ENCODE measurements around the gene CCL17.

The CCL17 gene

DNA sequence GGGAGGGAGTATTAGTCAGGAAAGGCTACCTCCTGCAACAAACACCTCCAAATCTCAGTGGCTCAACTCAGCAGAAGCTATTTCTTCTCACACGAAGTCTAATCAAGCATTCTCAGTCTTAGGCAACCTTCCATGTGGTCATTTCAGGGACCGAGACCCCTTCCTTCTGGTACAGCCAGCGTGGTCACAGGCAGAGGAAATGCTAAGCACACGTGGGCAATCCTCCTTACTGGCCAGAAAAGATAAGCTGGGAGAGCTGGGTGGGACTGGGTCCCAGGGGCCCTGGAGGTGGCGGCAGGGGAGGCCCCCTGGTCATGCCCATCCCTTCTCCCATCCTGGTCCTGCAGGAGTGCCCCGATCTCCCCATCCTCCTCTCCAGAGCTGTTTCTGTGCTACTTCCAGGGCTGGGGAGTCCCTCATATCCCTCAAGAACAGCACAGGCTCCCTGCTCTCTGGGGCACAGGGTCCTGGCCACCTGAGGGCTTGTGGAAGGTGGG, 38.0 kb upstream of the CCL17 start (continued):
- TF ChIP-seq HIC1 (tag by site-specific recombination; IDR thresholded peaks at IDR 0.05) = no peak
- TF ChIP-seq, protein P1, sequence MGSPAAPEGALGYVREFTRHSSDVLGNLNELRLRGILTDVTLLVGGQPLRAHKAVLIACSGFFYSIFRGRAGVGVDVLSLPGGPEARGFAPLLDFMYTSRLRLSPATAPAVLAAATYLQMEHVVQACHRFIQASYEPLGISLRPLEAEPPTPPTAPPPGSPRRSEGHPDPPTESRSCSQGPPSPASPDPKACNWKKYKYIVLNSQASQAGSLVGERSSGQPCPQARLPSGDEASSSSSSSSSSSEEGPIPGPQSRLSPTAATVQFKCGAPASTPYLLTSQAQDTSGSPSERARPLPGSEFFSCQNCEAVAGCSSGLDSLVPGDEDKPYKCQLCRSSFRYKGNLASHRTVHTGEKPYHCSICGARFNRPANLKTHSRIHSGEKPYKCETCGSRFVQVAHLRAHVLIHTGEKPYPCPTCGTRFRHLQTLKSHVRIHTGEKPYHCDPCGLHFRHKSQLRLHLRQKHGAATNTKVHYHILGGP (tag by site-specific recombination; IDR thresholded peaks at IDR 0.05) = no peak
- TF ChIP-seq ZNF175 (tag by site-specific recombination; IDR thresholded peaks at IDR 0.05) = no peak

DNA sequence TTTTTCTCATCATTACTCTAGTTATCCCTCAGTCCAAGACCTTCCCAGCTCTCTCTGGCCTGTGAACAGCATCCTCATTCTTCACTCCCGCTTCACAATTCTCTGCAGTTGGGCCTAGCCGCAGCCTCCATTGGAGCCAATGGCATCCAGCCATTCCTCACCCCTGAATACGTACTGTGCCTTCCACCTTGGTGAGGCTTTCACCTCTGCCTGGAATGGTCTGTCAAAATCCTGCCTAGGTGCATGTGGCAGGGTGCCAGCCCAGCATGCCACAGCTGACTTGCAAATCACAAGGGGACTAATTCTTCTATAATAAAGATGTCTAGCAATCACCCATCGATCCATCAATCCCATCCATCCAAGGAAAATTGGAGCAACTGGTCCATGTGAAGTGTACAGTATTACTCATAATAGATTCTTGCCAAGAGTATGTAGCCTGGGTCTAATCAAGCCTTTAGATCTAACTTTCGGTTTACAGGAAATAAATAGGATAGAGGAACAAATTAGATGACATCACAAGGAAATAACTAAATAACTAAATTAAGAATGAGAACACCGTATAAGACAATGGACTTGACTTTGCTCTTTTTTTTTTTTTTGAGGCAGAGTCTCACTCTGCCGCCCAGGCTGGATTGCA, 37.3 kb upstream of the CCL17 start:
- Histone ChIP-seq H3K36me3 (ENCODE audit: control insufficient read depth in 2 of 2, insufficient read depth in 1 of 2, low read length in 2 of 2) (no peaks in the 10 kb centered on the region), H3K9me3 (ENCODE audit: control insufficient read depth, insufficient read depth, low read depth, low read length) (no peaks in the 10 kb centered on the region), H3K4me3 (ENCODE audit: low read depth, low read length) (no peak overlapping the region), H3K27ac (ENCODE audit: extremely low read depth, low read depth, low read length) (no peak overlapping the region), H3K4me1 (ENCODE audit: control insufficient read depth, insufficient read depth, low read length) (peaks cover 3% of the 10 kb centered on the region; the same call in 1 of the 2 replicates)
- POLR2A ChIA-PET = no interaction called here
- CTCF ChIA-PET = no interaction called here
- TF ChIP-seq ZNF660 (tag by site-specific recombination; IDR thresholded peaks at IDR 0.05) (no peak), ZNF221 (tag by site-specific recombination; IDR thresholded peaks at IDR 0.05; ENCODE audit: borderline replicate concordance) (no peak), ZNF571 (tag by site-specific recombination; IDR thresholded peaks at IDR 0.05) (no peak), ZNF449 (tag by site-specific recombination; IDR thresholded peaks at IDR 0.05) (no peak), ZNF561 (tag by site-specific recombination; IDR thresholded peaks at IDR 0.05; ENCODE audit: borderline replicate concordance) (no peak), ZNF639 (tag by site-specific recombination; IDR thresholded peaks at IDR 0.05) (no peak), HIC1 (tag by site-specific recombination; IDR thresholded peaks at IDR 0.05) (no peak)

DNA sequence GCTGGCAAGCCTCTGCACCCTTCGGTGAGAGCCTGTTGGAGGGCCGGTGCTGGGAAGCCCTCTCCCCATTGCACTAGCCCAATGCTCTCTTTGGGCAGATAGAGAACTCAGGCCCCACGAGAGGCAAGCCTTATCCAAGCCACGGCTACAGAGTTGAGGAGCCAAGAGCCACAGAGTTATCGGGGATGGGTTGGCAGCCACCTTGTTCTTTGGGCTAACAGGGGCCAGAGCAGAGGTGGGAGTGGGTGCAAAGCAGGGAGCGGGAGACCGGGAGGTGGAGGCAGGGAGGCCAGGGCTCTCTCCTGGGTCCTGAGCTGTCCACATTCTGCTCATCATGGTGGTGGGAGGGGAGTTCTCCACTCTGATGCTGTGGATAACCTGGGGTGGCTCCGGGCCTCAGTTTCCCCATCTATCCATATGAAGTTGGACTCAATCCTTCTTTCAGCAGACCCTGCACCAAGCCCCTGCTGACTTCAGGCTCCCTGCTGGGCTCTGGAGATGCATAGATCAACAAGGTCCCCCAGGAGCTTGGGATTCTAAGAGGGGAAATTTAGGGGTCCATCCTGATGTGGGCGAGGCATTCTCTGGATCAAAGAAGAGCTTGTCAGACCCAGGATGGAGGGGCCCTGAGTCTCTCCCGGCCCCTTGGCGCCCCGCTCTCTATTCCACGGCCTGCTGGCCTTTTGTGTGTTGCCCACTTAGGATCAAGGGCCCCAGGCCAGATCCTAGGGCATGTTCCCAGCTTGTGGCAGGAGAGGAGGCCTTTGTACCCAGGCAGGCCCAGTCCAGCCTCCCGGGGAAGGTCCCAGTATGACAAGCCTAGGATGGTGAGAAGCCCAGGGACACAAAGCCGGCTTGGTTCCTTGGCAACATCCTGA, 32.8 kb upstream of the CCL17 start:
- Histone ChIP-seq H3K4me1 (ENCODE audit: control insufficient read depth, insufficient read depth, low read length) (peaks cover 10% of the 10 kb centered on the region), H3K27ac (ENCODE audit: extremely low read depth, low read depth, low read length) (no peak overlapping the region), H3K36me3 (ENCODE audit: control insufficient read depth in 2 of 2, insufficient read depth in 1 of 2, low read length in 2 of 2) (no peaks in the 10 kb centered on the region), H3K4me3 (ENCODE audit: low read depth, low read length) (no peak overlapping the region), H3K9me3 (ENCODE audit: control insufficient read depth, insufficient read depth, low read depth, low read length) (no peaks in the 10 kb centered on the region)
- ChIA-PET POLR2A (no interaction called here), CTCF (interaction anchor here (0.6 to 0.8 kb wide), 2 partner anchors 11 to 45 kb away, joined by 3 to 4 read pairs; no protein-coding TSS in a partner anchor)
- no peak for TF ChIP-seq ZXDB (tag by site-specific recombination; IDR thresholded peaks at IDR 0.05)
- TF ChIP-seq, protein P2, sequence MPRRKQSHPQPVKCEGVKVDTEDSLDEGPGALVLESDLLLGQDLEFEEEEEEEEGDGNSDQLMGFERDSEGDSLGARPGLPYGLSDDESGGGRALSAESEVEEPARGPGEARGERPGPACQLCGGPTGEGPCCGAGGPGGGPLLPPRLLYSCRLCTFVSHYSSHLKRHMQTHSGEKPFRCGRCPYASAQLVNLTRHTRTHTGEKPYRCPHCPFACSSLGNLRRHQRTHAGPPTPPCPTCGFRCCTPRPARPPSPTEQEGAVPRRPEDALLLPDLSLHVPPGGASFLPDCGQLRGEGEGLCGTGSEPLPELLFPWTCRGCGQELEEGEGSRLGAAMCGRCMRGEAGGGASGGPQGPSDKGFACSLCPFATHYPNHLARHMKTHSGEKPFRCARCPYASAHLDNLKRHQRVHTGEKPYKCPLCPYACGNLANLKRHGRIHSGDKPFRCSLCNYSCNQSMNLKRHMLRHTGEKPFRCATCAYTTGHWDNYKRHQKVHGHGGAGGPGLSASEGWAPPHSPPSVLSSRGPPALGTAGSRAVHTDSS (tag by site-specific recombination; IDR thresholded peaks at IDR 0.05) = no peak
- TF ChIP-seq GLI2 (tag by site-specific recombination; IDR thresholded peaks at IDR 0.05; ENCODE audit: borderline replicate concordance, low read depth) = no peak
- no peak for TF ChIP-seq REPIN1 (tag by site-specific recombination; IDR thresholded peaks at IDR 0.05; ENCODE audit: low read depth)
- peak; percentile 59 for TF ChIP-seq ZIC2 (tag by site-specific recombination; IDR thresholded peaks at IDR 0.05)
